ENCODE measurements around the gene ELFN2.

Gene ELFN2

DNA sequence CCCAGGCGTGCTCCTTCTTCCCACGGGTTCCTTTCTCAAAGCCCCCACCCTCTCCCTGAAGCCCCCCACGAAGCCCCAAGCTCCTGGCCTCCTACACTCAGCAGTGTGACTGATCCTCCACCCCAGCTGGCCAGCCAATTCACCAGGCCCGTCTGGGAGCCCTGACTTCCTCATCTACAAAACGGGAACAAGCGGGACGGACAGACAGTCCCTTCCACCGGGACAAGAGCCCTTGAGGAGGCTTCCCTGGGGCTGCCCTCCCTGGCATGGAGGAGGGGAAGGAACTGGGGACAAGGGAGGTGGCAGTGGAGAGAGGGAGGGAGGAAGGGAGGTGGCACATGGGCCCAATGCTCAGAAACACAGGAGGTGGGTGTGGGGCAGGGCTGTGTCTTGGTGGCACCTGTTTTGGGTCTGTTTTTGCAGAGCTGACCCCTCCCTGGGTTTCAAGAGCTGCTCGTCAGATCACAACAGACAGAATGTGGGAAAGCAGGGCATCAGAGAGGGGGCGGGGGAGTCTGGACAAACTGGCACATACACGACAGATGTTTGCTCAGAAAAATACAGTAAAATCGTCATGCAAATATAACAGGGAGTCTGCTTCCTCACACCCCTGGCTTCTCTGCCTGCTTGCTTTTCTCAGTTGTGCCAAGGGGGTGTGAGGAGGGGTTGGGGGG lies 56.8 kb downstream of the ELFN2 start:
- peaks cover 45% of the 10 kb centered on the region for H3K27me3 Mint-ChIP-seq
- peaks cover 45% of the 10 kb centered on the region for H3K4me1 Mint-ChIP-seq (ENCODE audit: low read depth)
- intact Hi-C loops (cut with micrococcal nuclease), result no loop called here
- peak overlapping the region; percentile 2 for H3K4me3 Mint-ChIP-seq
- no peaks in the 10 kb centered on the region for H3K36me3 Mint-ChIP-seq (ENCODE audit: low read depth)
- H3K27ac Mint-ChIP-seq, result peak overlapping the region; percentile 76
- H3K9me3 Mint-ChIP-seq, result no peaks in the 10 kb centered on the region

DNA sequence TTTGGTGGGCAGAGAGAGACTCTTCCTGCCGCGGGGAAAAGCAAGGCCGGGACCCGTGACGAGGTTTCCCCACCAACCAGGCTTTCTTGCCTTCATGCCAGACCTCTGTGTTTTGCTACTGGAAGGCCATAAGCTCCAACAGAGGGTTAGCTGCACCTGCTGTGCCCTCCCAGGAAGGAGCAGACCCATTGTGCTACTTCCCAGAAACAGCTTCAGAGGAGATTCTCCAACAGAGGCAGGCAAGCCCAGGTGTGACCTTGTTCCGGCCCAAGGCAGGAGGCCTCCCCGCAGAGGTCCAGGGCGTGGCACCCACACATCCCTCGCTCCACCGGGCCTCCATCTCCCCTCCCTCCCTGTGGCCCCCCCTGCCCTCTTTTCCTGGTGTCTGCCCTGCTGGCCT lies 57.8 kb downstream of the ELFN2 start:
- peaks cover 43% of the 10 kb centered on the region for H3K27me3 Mint-ChIP-seq
- no peak overlapping the region for H3K4me3 Mint-ChIP-seq
- peak overlapping the region; percentile 76 for H3K27ac Mint-ChIP-seq
- no peaks in the 10 kb centered on the region for H3K9me3 Mint-ChIP-seq
- H3K4me1 Mint-ChIP-seq (ENCODE audit: low read depth), result peaks cover 54% of the 10 kb centered on the region
- intact Hi-C loops (cut with micrococcal nuclease), result no loop called here
- no peaks in the 10 kb centered on the region for H3K36me3 Mint-ChIP-seq (ENCODE audit: low read depth)

DNA sequence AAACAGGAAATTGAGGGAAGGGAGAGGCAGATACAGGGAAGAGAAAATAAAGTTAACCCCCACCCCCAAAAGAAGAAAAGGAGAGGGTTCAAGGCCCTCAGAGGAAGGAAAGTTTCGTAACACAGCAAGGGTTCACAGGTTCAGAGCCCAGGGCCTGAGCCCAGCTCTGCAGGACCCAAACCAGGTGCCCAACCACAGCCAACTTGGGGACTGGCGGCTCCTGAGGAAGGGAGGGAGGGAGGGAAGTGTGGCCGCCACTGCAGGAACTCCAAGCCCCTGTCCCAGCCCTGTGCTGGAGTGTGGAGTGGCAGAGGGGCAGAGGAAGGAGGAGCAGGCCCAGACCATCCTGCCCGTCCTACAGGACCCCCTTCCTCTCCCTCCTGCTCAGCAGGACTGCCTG lies 59.2 kb downstream of the ELFN2 start:
- no peak overlapping the region for H3K27ac Mint-ChIP-seq
- H3K27me3 Mint-ChIP-seq, result peaks cover 35% of the 10 kb centered on the region
- no peaks in the 10 kb centered on the region for H3K36me3 Mint-ChIP-seq (ENCODE audit: low read depth)
- no peaks in the 10 kb centered on the region for H3K9me3 Mint-ChIP-seq
- intact Hi-C loops (cut with micrococcal nuclease), result no loop called here
- H3K4me1 Mint-ChIP-seq (ENCODE audit: low read depth), result peaks cover 59% of the 10 kb centered on the region
- H3K4me3 Mint-ChIP-seq, result no peak overlapping the region

GRCh38 chr22:37366601-37367000 lies 60.7 kb downstream of the ELFN2 start:
- Mint-ChIP-seq H3K27ac (no peak overlapping the region), H3K9me3 (no peaks in the 10 kb centered on the region), H3K36me3 (ENCODE audit: low read depth) (no peaks in the 10 kb centered on the region), H3K4me3 (no peak overlapping the region), H3K27me3 (peaks cover 28% of the 10 kb centered on the region), H3K4me1 (ENCODE audit: low read depth) (peaks cover 60% of the 10 kb centered on the region)
- intact Hi-C loops (cut with micrococcal nuclease), result no loop called here

GRCh38 chr22:37365950-37366349 lies 61.3 kb downstream of the ELFN2 start:
- Mint-ChIP-seq H3K4me3 (no peak overlapping the region), H3K36me3 (ENCODE audit: low read depth) (no peaks in the 10 kb centered on the region), H3K27me3 (peaks cover 23% of the 10 kb centered on the region), H3K4me1 (ENCODE audit: low read depth) (peaks cover 61% of the 10 kb centered on the region), H3K9me3 (no peaks in the 10 kb centered on the region), H3K27ac (no peak overlapping the region)
- intact Hi-C loops (cut with micrococcal nuclease), result no loop called here

GRCh38 chr22:37363261-37363992 lies 63.9 kb downstream of the ELFN2 start:
- intact Hi-C loops (cut with micrococcal nuclease), result no loop called here
- Mint-ChIP-seq H3K9me3 (no peaks in the 10 kb centered on the region), H3K4me1 (ENCODE audit: low read depth) (peaks cover 39% of the 10 kb centered on the region), H3K27ac (no peak overlapping the region), H3K36me3 (ENCODE audit: low read depth) (no peaks in the 10 kb centered on the region), H3K4me3 (no peak overlapping the region), H3K27me3 (peaks cover 26% of the 10 kb centered on the region)

GRCh38 chr22:37362621-37363020 lies 64.7 kb downstream of the ELFN2 start:
- no peak overlapping the region for H3K27ac Mint-ChIP-seq
- H3K27me3 Mint-ChIP-seq, result peaks cover 31% of the 10 kb centered on the region
- intact Hi-C loops (cut with micrococcal nuclease), result no loop called here
- H3K36me3 Mint-ChIP-seq (ENCODE audit: low read depth), result no peaks in the 10 kb centered on the region
- no peaks in the 10 kb centered on the region for H3K9me3 Mint-ChIP-seq
- peaks cover 36% of the 10 kb centered on the region for H3K4me1 Mint-ChIP-seq (ENCODE audit: low read depth)
- H3K4me3 Mint-ChIP-seq, result no peak overlapping the region

- Mint-ChIP-seq H3K36me3 (ENCODE audit: low read depth) (no peaks in the 10 kb centered on the region), H3K4me3 (no peak overlapping the region), H3K27me3 (peaks cover 33% of the 10 kb centered on the region), H3K4me1 (ENCODE audit: low read depth) (peaks cover 14% of the 10 kb centered on the region), H3K9me3 (no peaks in the 10 kb centered on the region), H3K27ac (no peak overlapping the region)
- intact Hi-C loops (cut with micrococcal nuclease), result no loop called here
Observed at GRCh38 chr22:37358917-37359316, 68.4 kb downstream of the ELFN2 start.

- no peaks in the 10 kb centered on the region for H3K36me3 Mint-ChIP-seq (ENCODE audit: low read depth)
- H3K4me1 Mint-ChIP-seq (ENCODE audit: low read depth), result peaks cover 14% of the 10 kb centered on the region
- H3K27me3 Mint-ChIP-seq, result peaks cover 34% of the 10 kb centered on the region
- intact Hi-C loops (cut with micrococcal nuclease), result no loop called here
- no peak overlapping the region for H3K4me3 Mint-ChIP-seq
- H3K27ac Mint-ChIP-seq, result no peak overlapping the region
- no peaks in the 10 kb centered on the region for H3K9me3 Mint-ChIP-seq
Observed at GRCh38 chr22:37358386-37358785, 68.9 kb downstream of the ELFN2 start.

GRCh38 chr22:37357446-37358075 lies 69.7 kb downstream of the ELFN2 start:
- H3K36me3 Mint-ChIP-seq (ENCODE audit: low read depth), result no peaks in the 10 kb centered on the region
- H3K4me3 Mint-ChIP-seq, result no peak overlapping the region
- H3K27ac Mint-ChIP-seq, result no peak overlapping the region
- H3K27me3 Mint-ChIP-seq, result peaks cover 39% of the 10 kb centered on the region
- intact Hi-C loops (cut with micrococcal nuclease), result no loop called here
- peaks cover 14% of the 10 kb centered on the region for H3K4me1 Mint-ChIP-seq (ENCODE audit: low read depth)
- H3K9me3 Mint-ChIP-seq, result no peaks in the 10 kb centered on the region

- Mint-ChIP-seq H3K9me3 (no peaks in the 10 kb centered on the region), H3K36me3 (ENCODE audit: low read depth) (no peaks in the 10 kb centered on the region), H3K4me3 (no peak overlapping the region), H3K27me3 (peaks cover 45% of the 10 kb centered on the region), H3K27ac (no peak overlapping the region), H3K4me1 (ENCODE audit: low read depth) (peaks cover 14% of the 10 kb centered on the region)
- intact Hi-C loops (cut with micrococcal nuclease), result no loop called here
Observed at GRCh38 chr22:37356922-37357321, 70.4 kb downstream of the ELFN2 start.

- peaks cover 51% of the 10 kb centered on the region for H3K27me3 Mint-ChIP-seq
- H3K4me3 Mint-ChIP-seq, result no peak overlapping the region
- no peaks in the 10 kb centered on the region for H3K9me3 Mint-ChIP-seq
- intact Hi-C loops (cut with micrococcal nuclease), result no loop called here
- H3K36me3 Mint-ChIP-seq (ENCODE audit: low read depth), result no peaks in the 10 kb centered on the region
- H3K27ac Mint-ChIP-seq, result no peak overlapping the region
- peaks cover 9% of the 10 kb centered on the region for H3K4me1 Mint-ChIP-seq (ENCODE audit: low read depth)
Observed at GRCh38 chr22:37355174-37355573, 72.1 kb downstream of the ELFN2 start.

DNA sequence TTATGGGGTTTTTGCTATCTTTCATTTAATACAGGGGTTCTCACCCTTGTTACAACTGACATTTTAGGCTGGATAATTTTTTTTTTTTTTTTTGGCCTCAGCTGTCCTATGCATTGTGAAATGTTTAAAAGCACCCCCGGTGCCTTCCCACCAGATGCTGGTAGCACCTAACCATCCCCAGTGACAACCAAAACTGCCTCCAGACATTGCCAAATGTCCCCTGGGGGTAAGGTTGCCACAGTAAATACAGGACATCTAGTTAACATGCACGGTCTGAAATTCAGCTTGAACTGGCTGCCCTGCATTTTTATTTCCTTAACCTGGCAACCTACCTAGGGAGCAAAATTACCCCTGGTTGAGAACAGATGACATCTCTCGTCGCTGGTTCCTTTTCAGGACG lies 72.6 kb downstream of the ELFN2 start:
- Mint-ChIP-seq H3K27ac (no peak overlapping the region), H3K4me3 (no peak overlapping the region), H3K36me3 (ENCODE audit: low read depth) (no peaks in the 10 kb centered on the region), H3K27me3 (peaks cover 53% of the 10 kb centered on the region), H3K9me3 (no peaks in the 10 kb centered on the region), H3K4me1 (ENCODE audit: low read depth) (peaks cover 9% of the 10 kb centered on the region)
- intact Hi-C loops (cut with micrococcal nuclease), result no loop called here

DNA sequence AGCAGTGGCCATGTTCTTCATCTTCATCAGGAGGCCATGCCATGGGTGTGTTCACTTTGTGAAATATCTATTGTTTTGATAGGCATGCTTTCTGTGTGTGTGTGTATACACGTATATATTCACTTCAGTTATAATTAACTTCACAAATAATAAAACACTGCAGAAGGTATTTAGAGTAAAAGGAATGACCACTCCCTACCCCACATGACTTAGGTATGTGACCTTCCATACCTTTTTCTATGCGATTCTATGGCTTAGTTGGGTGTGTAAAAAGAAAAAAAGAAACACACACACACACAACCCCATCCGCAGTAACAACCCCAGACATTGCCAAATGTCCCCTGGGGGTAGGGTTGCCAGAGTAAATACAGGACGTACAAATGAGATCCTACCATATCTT lies 73.0 kb downstream of the ELFN2 start:
- Mint-ChIP-seq H3K4me3 (no peak overlapping the region), H3K4me1 (ENCODE audit: low read depth) (peaks cover 9% of the 10 kb centered on the region), H3K36me3 (ENCODE audit: low read depth) (no peaks in the 10 kb centered on the region), H3K9me3 (no peaks in the 10 kb centered on the region), H3K27me3 (peaks cover 53% of the 10 kb centered on the region), H3K27ac (no peak overlapping the region)
- intact Hi-C loops (cut with micrococcal nuclease), result no loop called here

Data from dendritic cell treated with granulocyte-macrophage colony-stimulating factor and Interleukin-4, amounts not matched to agents 40 ng/mL and 50 ng/mL, for 4 days (primary cell).